GM19438 (cell line): ENCODE data around the gene BRD7.
"Not testable (repeated sequence)": the region's sequence is repeated elsewhere in the genome, so short reads cannot be mapped to it uniquely, and the experiment has no call there.

ENCODE experiments used
- ATAC-seq: cut with Tn5 transposase; IDR thresholded peaks from one replicate; pipeline ENCODE4 v1.9.1; 2021; ENCODE audit warnings: low read depth; ENCODE audit not compliant: unreplicated experiment

Gene BRD7

DNA sequence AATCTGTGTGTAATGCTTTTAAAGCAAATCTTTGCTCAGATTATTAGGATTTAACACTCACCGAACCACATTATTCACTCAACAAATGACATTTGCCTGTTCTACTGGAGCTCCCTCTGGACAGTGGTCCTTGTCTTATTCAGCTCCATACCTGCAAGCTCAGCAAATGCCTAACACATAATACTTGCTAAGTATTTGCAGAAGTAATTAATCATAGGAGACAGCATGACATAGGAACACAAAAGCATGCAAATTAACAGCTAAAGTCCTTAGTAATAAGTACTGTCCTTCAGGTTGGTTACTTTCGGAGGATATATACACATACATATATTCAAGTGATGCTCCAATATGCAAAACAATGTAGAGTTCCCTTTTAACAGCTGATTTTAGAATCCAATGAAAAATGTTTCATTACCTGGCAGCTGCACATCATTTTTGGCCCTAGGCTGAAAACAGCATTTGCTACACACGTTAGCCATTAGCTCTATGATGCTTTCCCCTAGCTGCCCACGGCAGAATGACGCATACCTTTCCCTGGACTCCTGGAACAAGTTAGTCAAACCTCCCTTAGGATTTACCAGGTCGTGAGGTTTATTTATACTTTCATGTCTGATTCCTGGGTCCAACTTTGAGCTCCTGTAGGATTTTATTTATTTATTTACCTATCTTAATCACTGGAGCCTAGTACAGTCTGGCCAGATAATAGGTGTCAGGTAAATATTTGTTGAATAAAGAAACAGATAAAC, 8.6 kb downstream of the BRD7 start:
- ATAC-seq = no peak

DNA sequence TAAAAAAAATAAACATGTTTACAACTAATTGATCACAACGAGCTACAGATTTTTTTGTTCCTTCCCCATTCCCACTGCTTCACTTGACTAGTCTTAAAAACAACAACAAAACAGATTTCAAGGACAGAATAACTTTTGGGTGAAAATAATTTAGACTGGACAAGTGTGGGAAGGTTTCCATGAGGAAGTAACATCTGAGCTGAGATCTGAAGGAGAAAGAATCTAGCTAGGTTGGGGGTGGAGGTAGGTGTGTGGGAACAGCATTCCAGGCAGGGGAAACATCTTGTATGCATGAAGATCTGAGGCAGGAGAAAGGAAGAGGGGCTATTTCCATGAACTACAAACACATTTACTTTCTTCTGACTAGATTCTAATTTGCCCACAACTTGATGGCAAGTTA, 9.2 kb downstream of the BRD7 start:
- no peak for ATAC-seq

DNA sequence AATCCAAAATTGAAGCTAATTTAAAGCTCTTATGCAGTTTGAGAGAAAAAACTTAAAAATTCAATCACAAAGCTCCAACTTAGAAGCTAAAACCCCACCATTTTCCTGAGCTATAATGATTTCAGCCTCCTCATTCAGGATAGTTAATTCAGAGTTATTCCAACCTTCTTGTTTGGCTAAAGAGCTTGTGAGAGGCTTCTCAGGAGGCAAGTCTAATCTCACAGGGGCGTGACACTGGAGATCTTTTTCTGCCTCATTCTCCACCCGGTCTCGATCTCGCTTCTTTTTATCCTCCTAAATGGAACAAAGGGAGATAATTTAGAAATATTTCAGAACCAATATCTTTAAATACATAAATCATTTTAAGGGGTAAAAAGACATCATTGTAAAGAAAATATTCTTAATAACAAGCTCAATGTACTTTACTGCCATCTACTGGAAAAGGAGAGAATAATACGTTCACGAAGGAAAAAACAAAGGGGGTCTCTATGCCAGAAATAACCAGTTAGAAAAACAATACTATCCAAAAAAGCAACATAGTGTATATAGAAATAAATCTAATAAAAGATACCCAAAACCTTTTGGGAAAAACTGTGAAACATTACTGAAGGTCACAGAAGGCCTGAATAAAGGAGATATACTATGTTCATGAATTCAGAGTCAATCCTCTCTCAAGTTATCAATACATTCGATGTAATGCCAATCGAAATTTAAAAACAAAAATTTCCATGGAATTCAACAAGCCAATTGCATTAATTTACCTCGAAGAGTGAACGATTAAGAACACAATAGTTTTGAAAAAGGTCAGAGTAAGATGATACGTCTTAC, 13.9 kb downstream of the BRD7 start:
- ATAC-seq = no peak

- ATAC-seq = no peak
Measured at GRCh38 chr16:50354082-50354481, 14.7 kb downstream of the BRD7 start.

DNA sequence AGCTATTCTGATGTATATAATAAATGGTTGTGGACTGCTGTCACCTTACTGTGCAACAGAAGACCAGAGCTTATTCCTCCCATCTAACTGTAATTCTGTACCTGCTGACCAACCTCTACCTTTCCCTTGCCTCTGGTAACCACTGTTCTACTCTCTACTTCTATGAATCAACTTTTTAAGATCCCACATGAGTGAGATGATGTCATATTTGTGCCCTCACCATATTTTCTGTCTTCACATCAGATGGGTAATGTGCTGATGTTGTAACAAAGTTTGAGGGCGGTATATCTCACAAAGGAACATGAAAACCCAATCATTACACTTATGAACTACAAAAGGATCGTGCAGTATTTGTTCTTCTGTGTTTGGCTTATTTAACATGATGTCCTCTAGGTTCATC, 16.8 kb downstream of the BRD7 start:
- no peak for ATAC-seq

GRCh38 chr16:50351116-50351515, 17.7 kb downstream of the BRD7 start:
- no peak for ATAC-seq

DNA sequence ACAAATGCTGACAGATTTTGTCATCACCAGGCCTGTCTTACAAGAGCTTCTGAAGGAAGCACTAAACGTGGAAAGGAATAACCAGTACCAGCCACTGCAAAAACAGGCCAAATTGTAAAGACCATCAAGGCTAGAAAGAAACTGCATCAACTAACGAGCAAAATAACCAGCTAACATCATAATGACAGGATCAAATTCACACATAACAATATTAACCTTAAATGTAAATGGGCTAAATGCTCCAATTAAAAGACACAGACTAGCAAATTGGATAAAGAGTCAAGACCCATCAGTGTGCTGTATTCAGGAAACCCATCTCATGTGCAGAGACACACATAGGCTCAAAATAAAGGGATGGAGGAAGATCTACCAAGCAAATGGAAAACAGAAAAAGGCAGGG, 23.6 kb downstream of the BRD7 start:
- not testable (repeated sequence) for ATAC-seq

DNA sequence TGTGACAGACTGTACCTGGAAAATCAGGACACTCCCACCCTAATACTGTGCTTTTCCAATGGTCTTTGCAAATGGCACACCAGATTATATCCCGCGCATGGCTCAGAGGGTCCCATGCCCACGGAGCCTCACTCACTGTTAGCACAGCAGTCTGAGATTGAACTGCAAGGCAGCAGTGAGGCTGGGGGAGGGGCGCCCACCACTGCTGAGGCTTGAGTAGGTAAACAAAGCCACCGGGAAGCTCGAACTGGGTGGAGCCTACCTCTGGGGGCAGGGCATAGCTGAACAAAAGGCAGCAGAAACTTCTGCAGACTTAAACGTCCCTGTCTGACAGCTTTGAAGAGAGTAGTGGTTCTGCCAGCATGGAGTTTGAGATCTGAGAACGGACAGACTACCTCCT, 25.2 kb downstream of the BRD7 start:
- not testable (repeated sequence) for ATAC-seq

GRCh38 chr16:50340578-50340977, 28.2 kb downstream of the BRD7 start:
- no peak for ATAC-seq

- no peak for ATAC-seq
Measured at GRCh38 chr16:50338371-50339231, 30.2 kb downstream of the BRD7 start.

- no peak for ATAC-seq
Measured at GRCh38 chr16:50336884-50337283, 31.9 kb downstream of the BRD7 start.

DNA sequence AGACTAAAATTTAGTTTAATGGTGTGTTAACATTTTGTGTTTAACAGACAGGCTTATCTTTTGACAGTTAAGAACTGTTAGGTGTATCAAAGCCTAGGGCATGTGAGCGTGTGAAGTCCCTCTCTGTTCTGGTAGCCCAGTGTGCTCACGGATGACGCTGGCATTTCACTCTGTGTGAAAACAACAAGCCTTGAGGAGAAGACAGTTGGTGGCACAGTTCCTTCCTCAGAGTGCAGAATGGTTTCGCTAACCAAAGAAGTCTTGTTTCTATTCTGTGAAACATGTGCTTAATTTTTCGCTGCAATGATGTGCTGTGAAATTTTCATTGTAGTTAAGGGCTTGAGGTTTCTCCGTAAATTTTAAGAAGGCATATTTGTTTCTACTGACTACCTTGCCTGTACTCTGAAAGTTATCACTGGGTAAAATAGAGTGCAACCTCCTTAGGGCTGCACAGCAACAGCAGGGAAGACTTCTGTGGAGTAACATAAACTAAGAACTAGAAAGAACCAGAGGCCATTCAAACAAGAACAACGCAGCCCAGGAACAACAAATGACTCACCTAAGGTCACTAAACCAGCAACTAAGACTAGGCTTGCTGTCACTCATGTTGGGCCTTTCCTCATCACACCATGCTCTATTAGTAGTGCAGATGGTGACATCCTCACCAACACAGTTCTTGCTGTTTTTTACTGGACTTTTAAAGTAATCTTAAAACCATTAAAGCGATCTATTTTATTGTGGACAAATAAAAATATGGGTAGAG, 33.4 kb downstream of the BRD7 start:
- ATAC-seq = no peak

DNA sequence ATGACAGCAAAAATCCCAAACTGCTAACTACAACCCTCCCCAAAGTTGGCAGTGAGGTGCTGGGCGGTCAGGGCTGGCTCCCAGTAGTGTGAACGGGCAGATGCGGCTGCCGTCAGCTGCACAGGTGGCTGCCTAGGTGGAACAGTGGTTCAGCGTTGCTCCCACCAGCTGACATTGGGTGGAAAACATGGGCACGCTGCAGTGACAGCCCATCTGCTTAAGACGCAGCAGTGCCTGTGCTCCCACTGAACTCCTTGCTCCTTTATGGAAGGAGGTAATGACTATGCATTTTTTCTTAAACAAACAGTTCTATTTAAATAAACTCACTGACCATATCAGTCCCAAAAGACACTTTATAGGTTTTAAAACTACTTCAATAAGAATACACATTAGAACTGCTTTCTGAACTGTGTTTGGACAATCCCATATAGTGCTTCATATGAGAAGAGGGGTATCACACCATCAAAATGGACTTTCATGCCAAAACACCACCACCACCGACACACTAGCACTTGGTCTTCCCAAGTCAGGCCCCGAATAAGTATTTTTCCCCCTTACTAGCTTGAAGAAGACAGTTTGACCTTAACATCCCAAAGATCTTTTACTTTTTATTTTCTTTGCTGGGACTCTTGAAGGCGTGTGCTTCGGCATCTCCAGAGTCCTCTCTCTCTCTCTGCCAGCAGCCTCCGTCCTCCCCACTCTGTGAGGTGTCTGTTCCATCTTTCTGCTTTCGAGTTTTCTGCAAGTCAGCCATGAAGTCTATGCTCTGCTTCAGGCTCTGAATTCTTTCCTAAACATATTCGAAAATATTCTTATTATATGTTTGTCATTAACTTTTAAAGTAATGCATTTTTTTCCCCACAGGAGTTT, 34.4 kb downstream of the BRD7 start:
- ATAC-seq = no peak

GRCh38 chr16:50332599-50332998, 36.2 kb downstream of the BRD7 start:
- ATAC-seq = no peak

DNA sequence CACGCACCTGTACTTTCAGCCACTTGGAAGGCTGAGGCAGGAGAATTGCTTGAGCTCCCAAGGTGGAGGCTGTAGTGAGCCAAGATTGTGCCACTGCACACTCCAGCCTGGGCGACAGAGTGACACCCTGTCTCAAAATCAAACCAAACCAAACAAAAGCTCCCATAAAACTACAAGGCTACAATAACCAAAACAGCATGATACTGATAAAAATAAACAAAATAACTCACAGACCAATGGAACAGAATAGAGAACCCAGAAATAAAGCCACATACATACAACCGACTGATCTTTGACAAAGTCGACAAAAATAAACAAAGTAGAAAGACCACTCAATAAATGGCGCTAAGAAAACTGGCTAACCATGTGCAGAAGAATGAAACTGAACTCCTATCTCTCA, 37.2 kb downstream of the BRD7 start:
- ATAC-seq = no peak

DNA sequence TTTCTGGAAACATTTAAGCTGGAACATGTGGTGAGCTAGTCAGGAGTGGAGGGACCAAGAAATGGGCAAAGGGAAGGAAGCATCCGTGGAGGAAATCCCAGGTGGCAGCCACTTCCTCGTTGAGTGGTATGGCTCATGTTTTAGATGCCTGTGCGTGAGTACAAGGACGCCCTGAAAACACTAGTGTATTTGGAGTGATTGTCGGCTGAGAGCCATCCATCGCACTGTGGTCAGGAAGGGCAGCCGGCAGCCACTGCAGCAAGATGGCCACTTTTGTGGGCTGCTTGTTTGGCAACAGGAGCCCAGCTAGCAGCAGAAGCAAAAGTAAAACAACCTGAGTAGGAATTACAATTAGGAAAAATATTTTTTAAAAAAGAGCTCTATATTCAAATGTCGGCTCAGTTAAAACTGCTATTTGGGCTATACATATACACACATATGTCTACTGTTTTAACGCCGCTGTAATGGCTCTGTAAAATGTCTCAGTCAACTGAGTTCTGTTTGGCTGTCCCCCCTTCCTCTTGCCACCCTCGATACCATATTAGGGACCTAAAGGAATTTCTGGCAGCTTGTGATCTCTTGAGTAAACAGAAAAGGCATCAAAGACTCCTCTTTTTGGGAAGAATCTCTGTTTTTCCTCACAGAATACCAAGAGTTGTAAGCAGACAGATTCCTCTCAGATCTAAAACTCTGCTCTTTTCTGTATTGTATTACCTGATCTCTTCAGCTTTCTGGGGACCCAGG, 39.2 kb downstream of the BRD7 start:
- no peak for ATAC-seq

DNA sequence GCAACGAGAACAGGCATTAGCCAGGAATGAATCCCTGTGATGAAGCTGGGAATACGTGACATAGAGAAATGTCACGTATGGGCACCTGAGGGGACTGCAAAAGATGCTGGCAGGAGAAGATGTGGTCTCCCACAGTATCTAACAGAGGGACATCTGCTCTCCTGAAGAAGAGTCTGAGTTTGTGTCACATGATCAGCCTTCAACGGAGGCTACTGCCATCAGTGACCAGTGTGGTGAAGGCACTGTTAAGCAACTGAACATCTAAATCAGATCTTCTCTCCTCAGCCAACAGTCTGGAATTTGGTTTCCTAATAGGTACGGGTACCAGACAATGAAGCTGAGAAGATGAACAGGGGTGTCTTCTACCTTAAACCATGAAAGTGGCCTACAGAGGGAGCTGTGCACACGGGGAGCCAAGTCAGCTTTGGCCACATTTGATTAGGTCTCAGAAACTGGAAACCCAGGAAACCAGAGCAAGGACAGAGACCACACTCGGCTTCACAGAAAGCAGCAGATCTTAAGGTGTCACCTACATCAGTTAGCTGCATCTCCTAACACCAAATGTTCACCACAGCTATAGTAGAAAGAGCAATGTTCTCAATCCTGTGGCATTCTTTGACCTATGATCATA, 41.8 kb downstream of the BRD7 start:
- ATAC-seq = peak; percentile 73

GRCh38 chr16:50326264-50326663, 42.5 kb downstream of the BRD7 start:
- no peak for ATAC-seq
